ENCODE measurements around the gene LAG3. TPM values are rescaled to one million over a fixed set of nuclear protein-coding genes. Genes with fewer than 3 reads are reported as not detected.

LAG3 gene
- total RNA-seq, 1 experiment from 2014 or later: 2.2 TPM

GRCh38 chr12:6783828-6784227 lies 11.5 kb downstream of the LAG3 start:
- H3K4me3 Mint-ChIP-seq: no peak overlapping the region
- Histone ChIP-seq H2BK15ac (ENCODE audit: low read depth, low read length) (no peak overlapping the region), H2BK120ac (ENCODE audit: low read depth, low read length, poor library complexity, severe bottlenecking) (no peak overlapping the region), H3K23me2 (ENCODE audit: insufficient read length, low read depth, low read length, poor library complexity, severe bottlenecking) (peaks cover under 1% of the 10 kb centered on the region), H3K4me2 (ENCODE audit: insufficient read depth, insufficient read length, low read length) (no peak overlapping the region), H3K27me3 (ENCODE audit: insufficient read depth, low read length) (no peaks in the 10 kb centered on the region), H3K4ac (ENCODE audit: low read depth, low read length) (no peak overlapping the region), H2BK12ac (ENCODE audit: insufficient read length, low read depth, low read length) (no peak overlapping the region), H3K79me2 (ENCODE audit: insufficient read depth, low read length) (no peaks in the 10 kb centered on the region), H2BK5ac (ENCODE audit: insufficient read length, low read length) (no peak overlapping the region), H3K4me1 (ENCODE audit: insufficient read depth, low read length) (peaks cover 2% of the 10 kb centered on the region; the same call in 1 of the 2 replicates), H2AFZ (ENCODE audit: low read length) (no peak overlapping the region), H3K27ac (ENCODE audit: insufficient read length, low read depth, low read length) (no peak overlapping the region), H3K23ac (ENCODE audit: insufficient read length, low read depth, low read length) (no peak overlapping the region), H4K20me1 (ENCODE audit: control insufficient read depth, insufficient read depth, insufficient read length) (no peaks in the 10 kb centered on the region), H2AK5ac (ENCODE audit: insufficient read length, low read length) (no peak overlapping the region), H3K79me1 (ENCODE audit: insufficient read depth, low read depth, low read length, poor library complexity, severe bottlenecking) (no peaks in the 10 kb centered on the region), H3K14ac (ENCODE audit: insufficient read depth, low read length) (no peak overlapping the region), H3K9me3 (ENCODE audit: control insufficient read depth, low read depth, low read length) (no peaks in the 10 kb centered on the region), H3T11ph (ENCODE audit: low read length) (no peak overlapping the region), H3K18ac (ENCODE audit: insufficient read length, low read depth, low read length) (no peak overlapping the region), H4K91ac (ENCODE audit: insufficient read length, low read depth, low read length) (no peak overlapping the region), H4K8ac (replicated peaks; ENCODE audit: insufficient read length, low read depth, low read length) (no peak overlapping the region), H2BK20ac (ENCODE audit: low read depth, low read length, poor library complexity, severe bottlenecking) (no peak overlapping the region), H4K5ac (ENCODE audit: insufficient read length, low read depth, low read length) (no peak overlapping the region), H3K56ac (ENCODE audit: insufficient read length, low read depth, low read length) (no peak overlapping the region), H3K9ac (ENCODE audit: extremely low read depth, insufficient read length, low read length) (no peak overlapping the region)
- peaks cover 22 to 26% of the 10 kb centered on the region in 2 experiments for H3K4me1 Mint-ChIP-seq
- no peak overlapping the region for H3K27ac Mint-ChIP-seq
- no peak for TF ChIP-seq CTCF (conservative IDR thresholded peaks at IDR 0.05)
- H3K9me3 Mint-ChIP-seq: no peaks in the 10 kb centered on the region
- H3K27me3 Mint-ChIP-seq (ENCODE audit: low read depth): peaks cover 8% of the 10 kb centered on the region
- H3K36me3 Mint-ChIP-seq (ENCODE audit: insufficient read depth in 1 of 3, low read depth in 3 of 3): no peaks in the 10 kb centered on the region
- DNase-seq: no peak
- WGBS (ENCODE audit: extremely low coverage, insufficient read length, low lambda C conversion rate): no CpG with 5 or more reads among the region's 9 CpGs
